H1 (cell line): ENCODE data around the gene DCTN3. TPM values are rescaled to one million over a fixed set of nuclear protein-coding genes. Genes with fewer than 3 reads are reported as not detected.

Experiments
- ASH2L ChIP-seq: fragments of 200-600, 300-600 bp; sonication (generic); IDR thresholded peaks from one replicate; pipeline ENCODE4 v1.7.1; 2017; ENCODE audit warnings: low read length
- BACH1 ChIP-seq: IDR thresholded peaks from 2 replicates; pipeline ENCODE4 v1.6.1; 2012; ENCODE audit warnings: low read length, improper control_type of control experiment
- CTBP2 ChIP-seq: IDR thresholded peaks from 2 replicates; pipeline ENCODE4 v1.7.0; 2011; ENCODE audit warnings: borderline replicate concordance, mild to moderate bottlenecking, moderate library complexity, mixed read lengths, low read length; ENCODE audit not compliant: insufficient read depth, insufficient read length
- HDAC2 ChIP-seq, 2 experiments: fragments of 300-600 bp in 1 of 2; sonication (generic) in 1 of 2; IDR thresholded peaks; 2 replicates each; pipeline ENCODE4 v1.6.1; 2011 to 2012; ENCODE audit warnings: low read depth in 2 of 2, low read length in 2 of 2, mild to moderate bottlenecking in 2 of 2, moderate library complexity in 2 of 2, borderline replicate concordance in 1 of 2, inconsistent platforms in 1 of 2
- MAFK ChIP-seq: IDR thresholded peaks from 2 replicates; pipeline ENCODE4 v1.6.1; 2012; ENCODE audit warnings: low read depth, mild to moderate bottlenecking, improper control_type of control experiment, low read length
- NANOG ChIP-seq: IDR thresholded peaks from 2 replicates; pipeline ENCODE4 v1.6.1; 2011; ENCODE audit warnings: low read length, low read depth, mild to moderate bottlenecking, inconsistent platforms; ENCODE audit not compliant: insufficient read depth, poor library complexity, severe bottlenecking
- SP1 ChIP-seq: IDR thresholded peaks from 2 replicates; pipeline ENCODE4 v1.6.1; 2011; ENCODE audit warnings: low read depth, low read length
- USF2 ChIP-seq: IDR thresholded peaks from 2 replicates; pipeline ENCODE4 v1.6.1; 2011; ENCODE audit warnings: low read length, improper control_type of control experiment
- polyA plus RNA-seq, 7 experiments: library from polyadenylated mRNA; depleted of rRNA in 3 of 7; stranded (reverse) in 5 of 7; unstranded in 2 of 7; fragments of >200 nt in 5 of 7; fragments of 200-250 nt in 2 of 7; gene quantifications; 1 replicate in 5 of 7; 2 replicates in 1 of 7; 4 replicates in 1 of 7; pipeline versions ENCODE4 v1.2.1 to v1.2.3, GENCODE V29; 2011 to 2013; ENCODE audit warnings: missing spikeins in 2 of 7, mixed read lengths in 2 of 7
- total RNA-seq: library from RNA; stranded (reverse); fragmentation: NEBNext Ultra II Directional; extraction: Animal tissue kit (Norgen Biotek cat#: 25700); gene quantifications from 2 replicates; pipeline ENCODE4 v1.2.1, GENCODE V29; 2021
- TF ChIP-seq, protein P1 (sequence below): fragments of 300-600 bp; sonication (generic); IDR thresholded peaks from 2 replicates; pipeline ENCODE4 v1.7.1; 2012; ENCODE audit warnings: low read length, moderate library complexity, mild to moderate bottlenecking, inconsistent platforms; ENCODE audit not compliant: insufficient replicate concordance

The DCTN3 gene
- total and polyA plus RNA-seq, 2 of the 8 experiments (the other 6 are each of a cell fraction or from before 2014, with no cell fraction given), result 25.6 to 39.2 TPM

GRCh38 chr9:34651876-34652601 lies 31.7 kb upstream of the DCTN3 start, which contains the start of gene IL11RA (continued):
- TF ChIP-seq, protein P1, sequence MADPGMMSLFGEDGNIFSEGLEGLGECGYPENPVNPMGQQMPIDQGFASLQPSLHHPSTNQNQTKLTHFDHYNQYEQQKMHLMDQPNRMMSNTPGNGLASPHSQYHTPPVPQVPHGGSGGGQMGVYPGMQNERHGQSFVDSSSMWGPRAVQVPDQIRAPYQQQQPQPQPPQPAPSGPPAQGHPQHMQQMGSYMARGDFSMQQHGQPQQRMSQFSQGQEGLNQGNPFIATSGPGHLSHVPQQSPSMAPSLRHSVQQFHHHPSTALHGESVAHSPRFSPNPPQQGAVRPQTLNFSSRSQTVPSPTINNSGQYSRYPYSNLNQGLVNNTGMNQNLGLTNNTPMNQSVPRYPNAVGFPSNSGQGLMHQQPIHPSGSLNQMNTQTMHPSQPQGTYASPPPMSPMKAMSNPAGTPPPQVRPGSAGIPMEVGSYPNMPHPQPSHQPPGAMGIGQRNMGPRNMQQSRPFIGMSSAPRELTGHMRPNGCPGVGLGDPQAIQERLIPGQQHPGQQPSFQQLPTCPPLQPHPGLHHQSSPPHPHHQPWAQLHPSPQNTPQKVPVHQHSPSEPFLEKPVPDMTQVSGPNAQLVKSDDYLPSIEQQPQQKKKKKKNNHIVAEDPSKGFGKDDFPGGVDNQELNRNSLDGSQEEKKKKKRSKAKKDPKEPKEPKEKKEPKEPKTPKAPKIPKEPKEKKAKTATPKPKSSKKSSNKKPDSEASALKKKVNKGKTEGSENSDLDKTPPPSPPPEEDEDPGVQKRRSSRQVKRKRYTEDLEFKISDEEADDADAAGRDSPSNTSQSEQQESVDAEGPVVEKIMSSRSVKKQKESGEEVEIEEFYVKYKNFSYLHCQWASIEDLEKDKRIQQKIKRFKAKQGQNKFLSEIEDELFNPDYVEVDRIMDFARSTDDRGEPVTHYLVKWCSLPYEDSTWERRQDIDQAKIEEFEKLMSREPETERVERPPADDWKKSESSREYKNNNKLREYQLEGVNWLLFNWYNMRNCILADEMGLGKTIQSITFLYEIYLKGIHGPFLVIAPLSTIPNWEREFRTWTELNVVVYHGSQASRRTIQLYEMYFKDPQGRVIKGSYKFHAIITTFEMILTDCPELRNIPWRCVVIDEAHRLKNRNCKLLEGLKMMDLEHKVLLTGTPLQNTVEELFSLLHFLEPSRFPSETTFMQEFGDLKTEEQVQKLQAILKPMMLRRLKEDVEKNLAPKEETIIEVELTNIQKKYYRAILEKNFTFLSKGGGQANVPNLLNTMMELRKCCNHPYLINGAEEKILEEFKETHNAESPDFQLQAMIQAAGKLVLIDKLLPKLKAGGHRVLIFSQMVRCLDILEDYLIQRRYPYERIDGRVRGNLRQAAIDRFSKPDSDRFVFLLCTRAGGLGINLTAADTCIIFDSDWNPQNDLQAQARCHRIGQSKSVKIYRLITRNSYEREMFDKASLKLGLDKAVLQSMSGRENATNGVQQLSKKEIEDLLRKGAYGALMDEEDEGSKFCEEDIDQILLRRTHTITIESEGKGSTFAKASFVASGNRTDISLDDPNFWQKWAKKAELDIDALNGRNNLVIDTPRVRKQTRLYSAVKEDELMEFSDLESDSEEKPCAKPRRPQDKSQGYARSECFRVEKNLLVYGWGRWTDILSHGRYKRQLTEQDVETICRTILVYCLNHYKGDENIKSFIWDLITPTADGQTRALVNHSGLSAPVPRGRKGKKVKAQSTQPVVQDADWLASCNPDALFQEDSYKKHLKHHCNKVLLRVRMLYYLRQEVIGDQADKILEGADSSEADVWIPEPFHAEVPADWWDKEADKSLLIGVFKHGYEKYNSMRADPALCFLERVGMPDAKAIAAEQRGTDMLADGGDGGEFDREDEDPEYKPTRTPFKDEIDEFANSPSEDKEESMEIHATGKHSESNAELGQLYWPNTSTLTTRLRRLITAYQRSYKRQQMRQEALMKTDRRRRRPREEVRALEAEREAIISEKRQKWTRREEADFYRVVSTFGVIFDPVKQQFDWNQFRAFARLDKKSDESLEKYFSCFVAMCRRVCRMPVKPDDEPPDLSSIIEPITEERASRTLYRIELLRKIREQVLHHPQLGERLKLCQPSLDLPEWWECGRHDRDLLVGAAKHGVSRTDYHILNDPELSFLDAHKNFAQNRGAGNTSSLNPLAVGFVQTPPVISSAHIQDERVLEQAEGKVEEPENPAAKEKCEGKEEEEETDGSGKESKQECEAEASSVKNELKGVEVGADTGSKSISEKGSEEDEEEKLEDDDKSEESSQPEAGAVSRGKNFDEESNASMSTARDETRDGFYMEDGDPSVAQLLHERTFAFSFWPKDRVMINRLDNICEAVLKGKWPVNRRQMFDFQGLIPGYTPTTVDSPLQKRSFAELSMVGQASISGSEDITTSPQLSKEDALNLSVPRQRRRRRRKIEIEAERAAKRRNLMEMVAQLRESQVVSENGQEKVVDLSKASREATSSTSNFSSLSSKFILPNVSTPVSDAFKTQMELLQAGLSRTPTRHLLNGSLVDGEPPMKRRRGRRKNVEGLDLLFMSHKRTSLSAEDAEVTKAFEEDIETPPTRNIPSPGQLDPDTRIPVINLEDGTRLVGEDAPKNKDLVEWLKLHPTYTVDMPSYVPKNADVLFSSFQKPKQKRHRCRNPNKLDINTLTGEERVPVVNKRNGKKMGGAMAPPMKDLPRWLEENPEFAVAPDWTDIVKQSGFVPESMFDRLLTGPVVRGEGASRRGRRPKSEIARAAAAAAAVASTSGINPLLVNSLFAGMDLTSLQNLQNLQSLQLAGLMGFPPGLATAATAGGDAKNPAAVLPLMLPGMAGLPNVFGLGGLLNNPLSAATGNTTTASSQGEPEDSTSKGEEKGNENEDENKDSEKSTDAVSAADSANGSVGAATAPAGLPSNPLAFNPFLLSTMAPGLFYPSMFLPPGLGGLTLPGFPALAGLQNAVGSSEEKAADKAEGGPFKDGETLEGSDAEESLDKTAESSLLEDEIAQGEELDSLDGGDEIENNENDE, result no peak
- TF ChIP-seq ASH2L (no peak), HDAC2 (IDR thresholded peaks at IDR 0.05; ENCODE audit: borderline replicate concordance in 1 of 2, low read depth in 2 of 2, low read length in 2 of 2) (no peak), BACH1 (no peak), CTBP2 (peak; percentile 46), SP1 (peak; percentile 86), NANOG (no peak), USF2 (no peak), MAFK (no peak)
